Upper lobe of left lung (tissue), 6 donors: ENCODE data around the gene HMGXB3. TPM values are rescaled to one million over a fixed set of nuclear protein-coding genes. Genes with fewer than 3 reads are reported as not detected.

Source experiments
- ATAC-seq, 2 donors: fragments of 200-7000 bp; cut with Tn5 transposase; one replicate each; pipeline ENCODE4 v1.9.1; 2022; ENCODE audit warnings: mild to moderate bottlenecking in 2 of 2, moderate library complexity in 2 of 2; ENCODE audit not compliant: low FRiP score in 2 of 2
- DNase-seq, 2 donors: peaks; one replicate each; pipeline ENCODE4 v3.0.0-alpha.2; 2019 to 2020
- H3K27ac ChIP-seq, 4 donors: fragments of 200-600 bp; sonication (generic); one replicate each; pipeline ENCODE4 v1.5.1; 2016 to 2019
- H3K27me3 ChIP-seq, 4 donors: fragments of 200-600 bp; sonication (generic); one replicate each; pipeline ENCODE4 v1.5.1; 2017 to 2019
- H3K36me3 ChIP-seq, 4 donors: fragments of 200-600 bp; sonication (generic); one replicate each; pipeline ENCODE4 v1.5.1; 2016 to 2019
- H3K4me1 ChIP-seq, 4 donors: fragments of 200-600 bp; sonication (generic); one replicate each; pipeline ENCODE4 v1.5.1; 2018 to 2019
- H3K4me3 ChIP-seq, 4 donors: fragments of 200-600 bp; sonication (generic); one replicate each; pipeline ENCODE4 v1.5.1; 2017 to 2019; ENCODE audit warnings: mild to moderate bottlenecking in 2 of 4, moderate library complexity in 1 of 4
- H3K9me3 ChIP-seq, 4 donors: fragments of 200-600 bp; sonication (generic); one replicate each; pipeline ENCODE4 v1.5.1; 2018 to 2019
- EP300 ChIP-seq, 4 donors: sonication (generic); formaldehyde crosslinking; IDR thresholded peaks; one replicate each; pipeline ENCODE4 v1.5.1; 2017; ENCODE audit warnings: antibody characterized with exemption in 4 of 4, control low read depth in 2 of 4
- POLR2A ChIP-seq, 4 donors: fragments of 450-650 bp; IDR thresholded peaks; one replicate each; pipeline ENCODE4 v1.5.1; 2016 to 2017; ENCODE audit warnings: antibody characterized with exemption in 4 of 4, mild to moderate bottlenecking in 2 of 4
- POLR2AphosphoS5 ChIP-seq, 2 donors: sonication (generic); formaldehyde crosslinking; IDR thresholded peaks; one replicate each; pipeline ENCODE4 v1.5.1; 2017; ENCODE audit warnings: antibody characterized with exemption in 2 of 2
- WGBS, 2 donors: methylation state at CpG; one replicate each; pipeline ENCODE4 v1.1.5; 2017 to 2018; 5-methylcytosine and 5-hydroxymethylcytosine counted together
- total RNA-seq, 6 donors: library from RNA; depleted of rRNA in 4 of 6; stranded (reverse); fragments of >200 nt in 4 of 6; gene quantifications; one replicate each; pipeline versions ENCODE4 v1.1.0 to v1.2.1, GENCODE V29; 2016 to 2021
- TF ChIP-seq, protein P1 (sequence below), 6 experiments: fragments of 450-650 bp in 4 of 6; fragments of 200-600 bp in 2 of 6; sonication (generic) in 2 of 6; IDR thresholded peaks; one replicate each; pipeline ENCODE4 v1.5.1; 2016 to 2019; ENCODE audit warnings: antibody characterized with exemption in 6 of 6
- donor health status: DM: no; HTN: no; CAD: no; lungs with moderate emphysema.
- donor health status: DM: no; HTN: yes; CAD: no; lungs with severe emphysema.

HMGXB3 gene
- total RNA-seq, 6 donors from 2014 or later, result 29.6 to 71.2 (median 41.0) TPM

DNA sequence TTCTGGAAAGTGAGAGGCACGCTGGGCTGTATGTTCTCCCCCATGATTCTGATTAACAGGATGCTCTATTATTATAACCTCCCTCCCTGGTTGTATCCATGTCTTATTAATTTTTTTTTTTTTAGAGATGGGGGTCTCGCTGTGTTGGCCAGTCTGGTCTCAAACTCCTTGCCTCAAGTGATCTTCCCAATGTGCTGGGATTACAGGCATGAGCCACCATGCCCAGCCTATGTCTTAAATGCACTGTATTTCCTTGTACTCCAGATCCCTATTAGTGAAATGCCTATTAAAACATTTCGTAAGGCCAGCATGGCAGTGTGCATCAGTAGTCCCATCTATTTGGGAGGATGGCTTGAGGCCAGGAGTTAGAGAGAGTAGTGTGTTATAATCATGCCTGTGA lies 7.1 kb upstream of the HMGXB3 start:
- no peak for ATAC-seq
- Histone ChIP-seq H3K9me3 (no peaks in the 10 kb centered on the region), H3K27me3 (no peaks in the 10 kb centered on the region), H3K36me3 (peaks cover 0 to 20% (median 9%) of the 10 kb centered on the region in 4 donors), H3K4me3 (no peak overlapping the region), H3K27ac (no peak overlapping the region), H3K4me1 (no peaks in the 10 kb centered on the region)
- TF ChIP-seq EP300 (IDR thresholded peaks at IDR 0.05), result no peak
- TF ChIP-seq POLR2A (IDR thresholded peaks at IDR 0.05), result no peak
- TF ChIP-seq, protein P1, sequence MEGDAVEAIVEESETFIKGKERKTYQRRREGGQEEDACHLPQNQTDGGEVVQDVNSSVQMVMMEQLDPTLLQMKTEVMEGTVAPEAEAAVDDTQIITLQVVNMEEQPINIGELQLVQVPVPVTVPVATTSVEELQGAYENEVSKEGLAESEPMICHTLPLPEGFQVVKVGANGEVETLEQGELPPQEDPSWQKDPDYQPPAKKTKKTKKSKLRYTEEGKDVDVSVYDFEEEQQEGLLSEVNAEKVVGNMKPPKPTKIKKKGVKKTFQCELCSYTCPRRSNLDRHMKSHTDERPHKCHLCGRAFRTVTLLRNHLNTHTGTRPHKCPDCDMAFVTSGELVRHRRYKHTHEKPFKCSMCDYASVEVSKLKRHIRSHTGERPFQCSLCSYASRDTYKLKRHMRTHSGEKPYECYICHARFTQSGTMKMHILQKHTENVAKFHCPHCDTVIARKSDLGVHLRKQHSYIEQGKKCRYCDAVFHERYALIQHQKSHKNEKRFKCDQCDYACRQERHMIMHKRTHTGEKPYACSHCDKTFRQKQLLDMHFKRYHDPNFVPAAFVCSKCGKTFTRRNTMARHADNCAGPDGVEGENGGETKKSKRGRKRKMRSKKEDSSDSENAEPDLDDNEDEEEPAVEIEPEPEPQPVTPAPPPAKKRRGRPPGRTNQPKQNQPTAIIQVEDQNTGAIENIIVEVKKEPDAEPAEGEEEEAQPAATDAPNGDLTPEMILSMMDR (IDR thresholded peaks at IDR 0.05), result no peak
- no peak for TF ChIP-seq POLR2AphosphoS5 (IDR thresholded peaks at IDR 0.05)
- WGBS, 2 donors, result 95 to 99% methylated on average over 3 of the region's 3 CpGs
- DNase-seq, result no peak

DNA sequence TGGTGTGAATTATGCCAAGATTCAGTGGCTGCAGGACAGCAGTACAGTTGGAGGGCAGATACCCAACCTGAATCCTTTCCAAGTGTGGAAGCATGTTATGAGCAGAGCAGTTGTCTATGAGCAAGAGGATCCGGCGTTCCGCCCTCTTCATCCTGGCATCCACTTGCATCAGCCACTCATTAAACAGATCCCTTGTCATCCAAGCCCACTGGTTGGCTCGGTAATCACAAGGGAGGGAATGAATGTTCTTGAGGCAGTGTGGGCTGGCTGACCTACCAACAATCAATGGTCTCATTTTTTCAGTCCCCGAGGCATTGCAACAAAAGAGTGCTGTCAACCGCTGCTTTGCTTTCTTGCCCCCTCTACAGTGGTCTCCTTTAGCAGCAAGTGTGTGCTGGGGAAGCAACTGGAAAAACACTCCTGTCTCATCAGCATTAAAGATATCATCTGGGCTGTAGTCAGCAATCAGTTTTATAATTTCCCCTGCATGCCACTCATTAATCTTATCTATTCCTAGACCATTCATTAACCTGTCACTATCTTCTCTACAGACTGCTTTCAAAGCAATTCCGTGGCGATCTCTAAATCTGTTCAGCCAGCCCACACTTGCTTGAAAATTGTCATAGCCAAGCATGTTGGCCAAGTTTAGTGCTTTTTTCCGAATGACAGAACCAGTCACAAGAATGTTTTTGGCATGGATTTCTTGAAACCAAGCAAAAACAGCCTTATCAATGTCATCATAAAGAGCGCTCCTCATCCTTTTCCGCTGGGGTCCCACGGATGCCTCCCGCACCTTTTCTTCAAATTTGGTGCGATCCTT lies 4.9 kb upstream of the HMGXB3 start:
- no peak for TF ChIP-seq EP300 (IDR thresholded peaks at IDR 0.05)
- no peak for TF ChIP-seq POLR2A (IDR thresholded peaks at IDR 0.05)
- TF ChIP-seq POLR2AphosphoS5 (IDR thresholded peaks at IDR 0.05), result no peak
- TF ChIP-seq, protein P1 (IDR thresholded peaks at IDR 0.05), result no peak
- WGBS, 2 donors, result 93 to 94% methylated on average over 14 of the region's 14 CpGs

DNA sequence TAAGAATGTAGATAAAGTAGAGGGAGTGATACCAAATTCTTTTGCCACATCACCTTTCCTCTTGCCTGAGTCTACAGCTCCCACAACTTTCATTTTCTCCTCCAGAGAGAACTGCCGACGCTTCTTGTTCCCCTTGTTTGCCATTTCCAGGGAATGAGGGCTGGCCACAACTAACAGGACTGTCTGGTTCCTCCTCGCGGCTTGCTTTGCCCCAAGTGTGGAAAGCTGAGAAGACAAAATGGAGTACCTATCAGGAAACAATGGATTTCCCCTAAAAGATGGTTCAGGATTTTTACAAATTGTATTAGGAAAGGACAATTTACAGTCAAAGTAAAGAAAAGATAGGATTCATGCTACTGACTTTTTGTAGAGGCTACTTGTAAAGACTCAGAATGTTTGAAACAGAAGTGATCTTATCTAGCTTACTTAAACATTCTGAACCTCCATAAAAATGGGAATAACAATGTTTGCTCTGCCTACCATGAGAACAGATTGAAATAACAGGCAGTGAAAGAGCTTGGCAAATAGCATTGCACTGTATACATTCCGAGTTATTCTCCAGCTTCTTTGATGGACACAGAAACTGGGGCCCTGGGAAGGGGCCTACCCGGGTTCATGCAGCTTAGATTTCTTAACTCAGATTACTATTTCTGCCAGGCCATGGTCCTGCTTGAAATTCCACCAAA lies 4.2 kb upstream of the HMGXB3 start:
- Histone ChIP-seq H3K4me1 (peaks cover 6 to 13% (median 8%) of the 10 kb centered on the region in 4 donors), H3K36me3 (peaks cover 0 to 20% (median 9%) of the 10 kb centered on the region in 4 donors), H3K4me3 (no peak overlapping the region), H3K27me3 (no peaks in the 10 kb centered on the region), H3K9me3 (no peaks in the 10 kb centered on the region), H3K27ac (no peak overlapping the region)
- TF ChIP-seq POLR2AphosphoS5 (IDR thresholded peaks at IDR 0.05), result no peak
- TF ChIP-seq POLR2A (IDR thresholded peaks at IDR 0.05), result no peak
- no peak for TF ChIP-seq EP300 (IDR thresholded peaks at IDR 0.05)
- TF ChIP-seq, protein P1 (IDR thresholded peaks at IDR 0.05), result no peak
- ATAC-seq (no peak), DNase-seq (no peak)
- 75 to 80% methylated on average over 6 of the region's 6 CpGs for WGBS, 2 donors

More for the DNA sequence above, 4.9 kb upstream of the HMGXB3 start:
- Histone ChIP-seq H3K4me1 (peaks cover 6 to 11% (median 8%) of the 10 kb centered on the region in 4 donors), H3K36me3 (peaks cover 0 to 20% (median 9%) of the 10 kb centered on the region in 4 donors), H3K4me3 (no peak overlapping the region), H3K27ac (no peak overlapping the region), H3K9me3 (no peaks in the 10 kb centered on the region), H3K27me3 (no peaks in the 10 kb centered on the region)
- DNase-seq, result no peak
- ATAC-seq, result no peak

DNA sequence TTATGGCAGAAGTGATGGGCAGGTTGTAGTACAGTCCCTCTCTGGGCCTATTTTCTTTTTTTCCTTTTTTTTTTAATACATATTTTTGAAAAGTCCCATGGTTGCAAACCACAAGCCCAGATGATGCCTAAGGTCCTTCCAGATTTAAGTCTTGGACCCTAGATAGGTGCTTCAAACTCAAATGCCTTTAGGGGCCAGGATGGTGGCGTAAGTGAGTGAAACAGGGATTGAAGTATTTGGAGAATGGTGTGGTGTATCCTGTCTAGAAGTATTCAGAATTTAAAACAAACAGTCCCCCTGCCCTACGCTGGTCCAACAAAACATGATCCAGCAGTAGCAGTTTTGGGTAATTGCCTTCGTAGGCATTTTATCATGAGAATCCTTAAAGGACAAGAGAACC lies 2.3 kb upstream of the HMGXB3 start:
- H3K9me3 ChIP-seq, result no peaks in the 10 kb centered on the region
- WGBS, 2 donors, result 96 to 98% methylated on average over 3 of the region's 3 CpGs
- no peaks in the 10 kb centered on the region for H3K27me3 ChIP-seq
- no peak for TF ChIP-seq POLR2A (IDR thresholded peaks at IDR 0.05)
- no peak overlapping the region for H3K27ac ChIP-seq
- no peak overlapping the region for H3K4me3 ChIP-seq
- peaks cover 23 to 32% (median 25%) of the 10 kb centered on the region in 4 donors for H3K4me1 ChIP-seq
- ATAC-seq (no peak), DNase-seq (no peak)
- H3K36me3 ChIP-seq, result peaks cover 0 to 20% (median 9%) of the 10 kb centered on the region in 4 donors

- Histone ChIP-seq H3K27ac (peak overlapping the region in 3 of 4 donors; percentile 94 to 97 (median 96)), H3K4me3 (peak overlapping the region in 2 of 4 donors; percentile 80 to 82), H3K4me1 (peaks cover 23 to 37% (median 27%) of the 10 kb centered on the region in 4 donors), H3K9me3 (no peaks in the 10 kb centered on the region), H3K27me3 (no peaks in the 10 kb centered on the region), H3K36me3 (peaks cover 0 to 16% (median 8%) of the 10 kb centered on the region in 4 donors)
- 83 to 88% methylated on average over 3 of the region's 3 CpGs for WGBS, 2 donors
- ATAC-seq (no peak), DNase-seq (no peak)
- no peak for TF ChIP-seq EP300 (IDR thresholded peaks at IDR 0.05)
- TF ChIP-seq POLR2AphosphoS5 (IDR thresholded peaks at IDR 0.05), result no peak
- TF ChIP-seq, protein P1 (IDR thresholded peaks at IDR 0.05), result no peak
- no peak for TF ChIP-seq POLR2A (IDR thresholded peaks at IDR 0.05)
Observed at GRCh38 chr5:149999359-149999758, 1.2 kb upstream of the HMGXB3 start.
